GM23248 (cell line): ENCODE data around the gene ERICH3. TPM values are rescaled to one million over a fixed set of nuclear protein-coding genes. Genes with fewer than 3 reads are reported as not detected.

Experiments
- DNase-seq: peaks from one replicate; pipeline ENCODE4 v3.0.0-alpha.2; 2015
- H2AFZ ChIP-seq: fragments of 200-600 bp; sonication (generic); 2 replicates; pipeline ENCODE4 v1.6.1; 2016; ENCODE audit warnings: antibody characterized with exemption
- H3F3A ChIP-seq: fragments of 200-600 bp; sonication (generic); 2 replicates; pipeline ENCODE4 v1.6.1; 2016; ENCODE audit warnings: mild to moderate bottlenecking, antibody characterized with exemption, mixed run types; ENCODE audit not compliant: insufficient read depth
- H3K27ac ChIP-seq: fragments of 200-600 bp; sonication (generic); 2 replicates; pipeline ENCODE4 v1.5.1; 2016; ENCODE audit warnings: mild to moderate bottlenecking
- H3K27me3 ChIP-seq: fragments of 200-600 bp; sonication (generic); replicated peaks from 2 replicates; pipeline ENCODE4 v1.6.1; 2016; ENCODE audit warnings: mild to moderate bottlenecking; ENCODE audit not compliant: insufficient read depth
- H3K36me3 ChIP-seq: fragments of 200-600 bp; sonication (generic); 2 replicates; pipeline ENCODE4 v1.6.1; 2016; ENCODE audit warnings: low read depth, mild to moderate bottlenecking
- H3K4me1 ChIP-seq: fragments of 200-600 bp; sonication (generic); 2 replicates; pipeline ENCODE4 v1.6.1; 2016; ENCODE audit warnings: mild to moderate bottlenecking; ENCODE audit not compliant: insufficient read depth
- H3K4me2 ChIP-seq: fragments of 200-600 bp; sonication (generic); one replicate; pipeline ENCODE4 v1.6.1; 2016; ENCODE audit warnings: mild to moderate bottlenecking; ENCODE audit not compliant: unreplicated experiment
- H3K4me3 ChIP-seq: fragments of 200-600 bp; sonication (generic); 2 replicates; pipeline ENCODE4 v1.5.1; 2016; ENCODE audit warnings: mild to moderate bottlenecking
- H3K79me2 ChIP-seq: fragments of 200-600 bp; sonication (generic); 2 replicates; pipeline ENCODE4 v1.6.1; 2016; ENCODE audit warnings: mild to moderate bottlenecking; ENCODE audit not compliant: insufficient read depth
- H3K9ac ChIP-seq: fragments of 200-600 bp; sonication (generic); 2 replicates; pipeline ENCODE4 v1.6.1; 2016; ENCODE audit warnings: mild to moderate bottlenecking
- H3K9me2 ChIP-seq: fragments of 200-600 bp; sonication (generic); 2 replicates; pipeline ENCODE4 v1.6.1; 2016; ENCODE audit warnings: mixed run types, mild to moderate bottlenecking, moderate library complexity; ENCODE audit not compliant: insufficient read depth
- H3K9me3 ChIP-seq: fragments of 200-600 bp; sonication (generic); one replicate; pipeline ENCODE4 v1.6.1; 2017; ENCODE audit warnings: low read depth
- H4K20me1 ChIP-seq: fragments of 200-600 bp; sonication (generic); 2 replicates; pipeline ENCODE4 v1.6.0; 2016; ENCODE audit not compliant: insufficient read depth
- EZH2 ChIP-seq: fragments of 200-600 bp; sonication (generic); IDR thresholded peaks from 2 replicates; pipeline ENCODE4 v1.6.1; 2018; ENCODE audit warnings: antibody characterized with exemption, mild to moderate bottlenecking; ENCODE audit not compliant: insufficient read depth, poor library complexity, severe bottlenecking
- EZH2phosphoT487 ChIP-seq: fragments of 200-600 bp; sonication (generic); IDR thresholded peaks from 2 replicates; pipeline ENCODE4 v1.6.1; 2018; ENCODE audit warnings: antibody characterized with exemption, moderate library complexity, mild to moderate bottlenecking, low read depth; ENCODE audit not compliant: insufficient read depth
- WGBS, 2 experiments: methylation state at CpG; one replicate each; pipeline ENCODE4 v1.1.6; 2015 to 2017; ENCODE audit warnings: low lambda C conversion rate in 2 of 2, low coverage in 1 of 2; ENCODE audit errors: missing lambda C conversion rate in 2 of 2; 5-methylcytosine and 5-hydroxymethylcytosine counted together
- in situ Hi-C: fragments of 300-500 bp; cut with MboI; formaldehyde crosslinking; loops from 2 replicates; pipeline ENCODE4 v1.15.0; 2020
- polyA plus RNA-seq: library from polyadenylated mRNA; unstranded; fragments of >200 nt; fragmentation: Nextera tagmentation; extraction: Ambion mirVana; gene quantifications from 2 replicates; pipeline ENCODE4 v1.2.1, GENCODE V29; 2016
- total RNA-seq: library from RNA; depleted of rRNA; stranded (reverse); fragments of >200 nt; shearing (Covaris generic); gene quantifications from 2 replicates; pipeline ENCODE4 v1.2.3, GENCODE V29; 2014

ERICH3 gene
- total and polyA plus RNA-seq, 2 experiments from 2014 or later = not detected

DNA sequence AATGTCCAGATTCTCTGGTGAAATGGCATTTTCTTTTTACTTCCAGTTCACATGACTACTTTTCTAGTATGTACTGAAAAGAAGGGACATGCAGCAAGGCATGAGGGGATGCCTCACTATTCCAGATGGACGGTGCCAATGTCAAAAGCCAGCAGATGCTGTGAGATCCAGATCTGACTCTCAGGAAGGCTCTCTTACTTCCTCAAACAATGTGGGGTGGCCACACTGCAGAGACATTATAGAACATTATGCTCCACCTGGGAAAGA is 41.6 kb upstream of the ERICH3 start:
- H3K79me2 ChIP-seq = no peaks in the 10 kb centered on the region
- no peak overlapping the region for H3K4me3 ChIP-seq
- WGBS, 2 experiments = 47 to 64% methylated on average over 1 of the region's 1 CpG
- no peak for DNase-seq
- H3K4me2 ChIP-seq = no peak overlapping the region
- H3K9me3 ChIP-seq = no peaks in the 10 kb centered on the region
- no peak overlapping the region for H2AFZ ChIP-seq
- H3K27me3 ChIP-seq = no peaks in the 10 kb centered on the region
- no peaks in the 10 kb centered on the region for H3K4me1 ChIP-seq
- in situ Hi-C loops = no loop called here
- no peaks in the 10 kb centered on the region; the same call in 1 of the 2 replicates for H3K36me3 ChIP-seq
- no peaks in the 10 kb centered on the region for H3F3A ChIP-seq
- TF ChIP-seq EZH2phosphoT487 (no peak), EZH2 (no peak)
- no peak overlapping the region for H3K9ac ChIP-seq
- H4K20me1 ChIP-seq = no peaks in the 10 kb centered on the region
- no peak overlapping the region for H3K27ac ChIP-seq
- H3K9me2 ChIP-seq = no peaks in the 10 kb centered on the region

DNA sequence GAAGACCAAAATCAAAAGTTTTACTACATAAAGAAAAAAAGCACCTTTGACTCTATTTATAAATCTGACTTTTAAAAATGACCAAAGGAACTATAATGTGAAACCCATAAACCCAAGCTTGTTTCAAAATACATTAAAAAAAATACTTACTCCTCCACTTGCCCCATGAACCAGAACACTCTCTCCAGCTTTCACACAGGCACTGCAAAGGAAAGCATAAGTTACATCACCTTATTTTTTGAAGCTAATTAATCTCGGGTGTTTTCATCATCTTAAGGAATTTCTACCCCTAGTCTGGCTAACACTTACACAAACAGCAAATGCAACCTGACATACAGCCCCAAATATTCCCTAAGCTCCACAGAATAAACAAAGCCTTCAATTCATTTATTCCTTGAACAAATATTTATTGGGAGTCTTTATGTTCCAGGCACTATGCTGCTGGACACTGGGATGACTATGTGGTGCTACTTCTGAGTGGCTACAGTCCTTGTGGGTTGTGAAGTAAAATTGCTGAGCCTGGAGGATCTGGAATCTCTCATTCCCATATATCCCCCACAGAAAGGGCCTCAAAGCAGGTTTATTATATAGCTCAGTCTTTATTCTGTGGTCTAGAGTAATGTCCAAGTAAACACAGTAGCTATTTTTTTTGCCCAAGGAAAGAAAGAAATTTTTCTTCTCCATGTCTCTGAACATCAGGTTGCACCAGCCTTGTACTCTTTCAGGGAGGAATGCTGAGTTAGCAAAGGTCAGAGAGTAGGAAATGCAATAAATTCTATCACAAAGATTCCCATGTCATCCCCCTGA is 41.0 kb upstream of the ERICH3 start:
- 91 to 96% methylated on average over 1 of the region's 1 CpG for WGBS, 2 experiments
- Histone ChIP-seq H3K79me2 (no peaks in the 10 kb centered on the region), H4K20me1 (no peaks in the 10 kb centered on the region), H3K4me3 (no peak overlapping the region), H3K27ac (no peak overlapping the region), H3K9ac (no peak overlapping the region), H3F3A (no peaks in the 10 kb centered on the region), H3K4me1 (no peaks in the 10 kb centered on the region), H3K9me2 (no peaks in the 10 kb centered on the region), H3K36me3 (no peaks in the 10 kb centered on the region; the same call in 1 of the 2 replicates), H3K9me3 (no peaks in the 10 kb centered on the region), H3K4me2 (no peak overlapping the region), H3K27me3 (no peaks in the 10 kb centered on the region), H2AFZ (no peak overlapping the region)
- TF ChIP-seq EZH2 (no peak), EZH2phosphoT487 (no peak)
- no peak for DNase-seq
- in situ Hi-C loops = no loop called here

DNA sequence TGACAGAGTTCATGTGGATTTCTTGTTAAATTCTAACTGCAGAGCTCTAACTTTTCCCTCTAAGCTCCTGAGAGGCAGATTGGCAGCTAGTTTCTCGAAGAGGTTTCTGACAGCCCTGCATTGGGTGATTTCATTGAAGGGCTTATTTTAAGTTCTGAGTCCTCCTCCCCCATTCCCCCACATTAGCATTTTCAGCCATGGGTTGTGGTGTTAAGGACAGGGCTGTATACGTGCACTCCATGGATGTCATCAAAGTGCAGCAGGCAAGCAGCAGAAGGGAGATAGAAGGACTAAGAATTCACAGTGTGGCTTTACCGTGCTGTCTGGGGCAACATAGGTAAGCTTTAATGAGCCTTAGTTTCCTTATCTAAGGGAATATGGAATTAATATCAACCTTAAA is 40.3 kb upstream of the ERICH3 start:
- Histone ChIP-seq H3K79me2 (no peaks in the 10 kb centered on the region), H3K9ac (no peak overlapping the region), H3K36me3 (no peaks in the 10 kb centered on the region; the same call in 1 of the 2 replicates), H3F3A (no peaks in the 10 kb centered on the region), H3K27me3 (no peaks in the 10 kb centered on the region), H3K4me3 (no peak overlapping the region), H3K4me1 (no peaks in the 10 kb centered on the region), H3K9me3 (no peaks in the 10 kb centered on the region), H4K20me1 (no peaks in the 10 kb centered on the region), H3K27ac (no peak overlapping the region), H3K9me2 (no peaks in the 10 kb centered on the region), H2AFZ (no peak overlapping the region), H3K4me2 (no peak overlapping the region)
- in situ Hi-C loops = no loop called here
- 86 to 93% methylated on average over 3 of the region's 3 CpGs for WGBS, 2 experiments
- DNase-seq = no peak
- TF ChIP-seq EZH2phosphoT487 (no peak), EZH2 (no peak)

DNA sequence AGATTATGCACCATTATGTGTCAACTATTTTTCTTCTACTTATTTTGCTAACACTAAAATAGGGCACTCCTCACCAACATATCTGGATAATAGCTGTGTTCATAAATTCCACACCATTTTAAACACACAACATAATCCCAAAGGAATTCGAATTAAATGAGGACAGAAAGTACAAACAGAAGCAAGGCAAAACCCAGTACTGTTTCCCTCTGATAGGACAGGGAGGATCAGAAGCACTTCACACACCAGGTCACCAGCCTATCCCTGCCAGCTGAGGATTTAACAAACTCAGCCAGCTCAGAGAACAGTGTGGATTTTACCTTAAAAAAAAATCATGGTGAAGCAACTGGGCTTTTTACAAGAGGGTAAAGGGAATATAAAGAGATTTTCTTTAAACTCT is 39.3 kb upstream of the ERICH3 start:
- H3K9me3 ChIP-seq = no peaks in the 10 kb centered on the region
- H3K79me2 ChIP-seq = no peaks in the 10 kb centered on the region
- H2AFZ ChIP-seq = no peak overlapping the region
- in situ Hi-C loops = no loop called here
- H3K4me3 ChIP-seq = no peak overlapping the region
- DNase-seq = no peak
- H3K36me3 ChIP-seq = no peaks in the 10 kb centered on the region; the same call in 1 of the 2 replicates
- no peak overlapping the region for H3K4me2 ChIP-seq
- TF ChIP-seq EZH2phosphoT487 = no peak
- TF ChIP-seq EZH2 = no peak
- no peaks in the 10 kb centered on the region for H3K9me2 ChIP-seq
- H3K27ac ChIP-seq = no peak overlapping the region
- no peaks in the 10 kb centered on the region for H3F3A ChIP-seq
- WGBS, 2 experiments = 32 to 36% methylated on average over 1 of the region's 1 CpG
- H3K27me3 ChIP-seq = no peaks in the 10 kb centered on the region
- no peak overlapping the region for H3K9ac ChIP-seq
- H3K4me1 ChIP-seq = no peaks in the 10 kb centered on the region
- H4K20me1 ChIP-seq = no peaks in the 10 kb centered on the region
